ENCODE data around the gene GFER. TPM values are rescaled to one million over a fixed set of nuclear protein-coding genes. Genes with fewer than 3 reads are reported as not detected.

GFER gene
- total and polyA plus RNA-seq, 2 of the 8 experiments (the other 6 are each of a cell fraction or from before 2014, with no cell fraction given) = 17.7 to 37.9 TPM

DNA sequence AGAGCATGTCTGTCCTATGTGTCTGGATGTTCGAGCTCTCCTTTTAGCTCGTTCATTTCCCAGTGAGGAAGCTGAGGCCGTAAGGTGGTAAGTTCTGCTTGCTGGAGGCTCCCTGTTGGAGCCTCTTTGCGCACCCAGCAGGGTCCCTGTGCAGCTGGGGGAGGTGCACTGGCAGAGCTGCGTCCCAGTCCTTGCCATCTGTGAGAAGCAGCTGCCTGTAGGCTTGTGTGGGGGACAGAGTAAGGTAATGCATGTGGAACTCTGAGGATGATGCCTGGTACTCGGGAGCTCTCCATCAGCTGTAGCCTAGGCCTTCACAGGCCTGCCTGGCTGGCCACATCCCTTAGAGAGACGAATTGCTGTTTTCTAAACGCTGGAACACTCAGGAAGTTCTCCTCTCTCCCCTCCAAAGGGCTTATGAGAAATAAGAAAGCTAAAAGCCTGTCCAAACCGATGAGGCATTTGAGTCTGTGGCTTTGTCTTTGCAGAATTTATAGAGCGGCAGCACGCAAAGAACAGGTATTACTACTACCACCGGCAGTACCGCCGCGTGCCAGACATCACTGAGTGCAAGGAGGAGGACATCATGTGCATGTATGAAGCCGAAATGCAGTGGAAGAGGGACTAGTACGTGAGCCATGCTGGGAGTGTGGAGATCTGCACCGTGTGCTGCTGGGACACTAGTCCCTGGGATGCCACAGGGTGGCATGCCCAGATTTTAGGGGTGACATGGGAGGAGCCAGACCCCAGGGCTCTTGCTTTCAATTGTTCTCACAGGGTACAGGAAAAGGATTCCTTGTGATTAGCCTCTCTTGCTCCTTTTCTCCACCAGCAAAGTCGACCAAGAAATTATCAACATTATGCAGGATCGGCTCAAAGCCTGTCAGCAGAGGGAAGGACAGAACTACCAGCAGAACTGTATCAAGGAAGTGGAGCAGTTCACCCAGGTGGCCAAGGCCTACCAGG is 23.0 kb upstream of the GFER start:
- no peak overlapping the region for H2BK15ac ChIP-seq (ENCODE audit: low read length)
- H2AFZ ChIP-seq (ENCODE audit: low read length) = no peak overlapping the region
- peaks cover 19% of the 10 kb centered on the region for H3K23me2 ChIP-seq (ENCODE audit: low read depth, low read length)
- H3K4me3 ChIP-seq (ENCODE audit: extremely low read depth in 1 of 4, insufficient read depth in 2 of 4, low read depth in 3 of 4, low read length in 4 of 4) = peak overlapping the region; percentile 78 to 93 (median 86)
- H2BK12ac ChIP-seq (ENCODE audit: low read depth, low read length) = 0 out of 2 replicates have a peak overlapping the region, but pooled peaks have one; percentile 63
- H4K8ac ChIP-seq (ENCODE audit: extremely low read depth, insufficient read depth, low read length) = no peak overlapping the region
- H3K79me1 ChIP-seq (ENCODE audit: low read depth, low read length) = peaks cover 10% of the 10 kb centered on the region
- H2BK120ac ChIP-seq (replicated peaks; ENCODE audit: low read depth, low read length) = no peak overlapping the region
- WGBS, 2 experiments (ENCODE audit: extremely low coverage in 1 of 2, insufficient coverage in 1 of 2, insufficient read length in 1 of 2, insufficient replicate concordance in 2 of 2, low coverage in 1 of 2, low lambda C conversion rate in 2 of 2, missing lambda C conversion rate in 1 of 2) = 69% methylated on average over 20 of the region's 20 CpGs; no CpG with 5 or more reads in 1 of the 2 experiments
- peaks cover 10 to 37% of the 10 kb centered on the region in 2 experiments for H3K79me2 ChIP-seq (ENCODE audit: control insufficient read depth in 1 of 2, insufficient read depth in 2 of 2, low read length in 2 of 2)
- no peak overlapping the region for H3K23ac ChIP-seq (ENCODE audit: insufficient read length)
- 0 out of 2 replicates have a peak overlapping the region, but pooled peaks have one; percentile 37 for H3K27ac ChIP-seq (ENCODE audit: low read depth, low read length)
- H4K91ac ChIP-seq (replicated peaks; ENCODE audit: insufficient read length, low read length) = no peak overlapping the region
- peak overlapping the region; percentile 10; the same call in 1 of the 2 replicates for H2AK5ac ChIP-seq (ENCODE audit: low read depth, low read length)
- H3K9me3 ChIP-seq (ENCODE audit: insufficient read depth in 2 of 2, low read depth in 1 of 2, low read length in 1 of 2) = no peaks in the 10 kb centered on the region
- POLR2A ChIA-PET (ENCODE audit: partially characterized antibody) = interaction anchor here (0.7 to 19.8 kb wide), 31 partner anchors 8 to 1282 kb away, joined by 3 to 736 read pairs (median 4); partner anchors contain the start of genes EME2, FAHD1, GFER and HAGH
- H3K4me1 ChIP-seq (replicated peaks in 1 of 4; ENCODE audit: control insufficient read depth in 3 of 4, insufficient read depth in 4 of 4, low read length in 3 of 4) = peaks cover 0 to 21% (median 5%) of the 10 kb centered on the region in 4 experiments; a peak in 5 of 7 replicates
- no peak for FAIRE-seq
- H3K18ac ChIP-seq (ENCODE audit: extremely low read depth, low read length) = peak overlapping the region; percentile 56; the same call in 1 of the 2 replicates
- no peak overlapping the region for H3K4ac ChIP-seq (replicated peaks; ENCODE audit: insufficient read length, low read depth, low read length)
- H3K36me3 ChIP-seq (ENCODE audit: control insufficient read depth in 2 of 4, insufficient read depth in 4 of 4, low read length in 3 of 4) = peaks cover 17 to 34% (median 28%) of the 10 kb centered on the region in 4 experiments
- no peak overlapping the region for H4K5ac ChIP-seq (ENCODE audit: insufficient read length, low read depth, low read length)
- H3K4me2 ChIP-seq (ENCODE audit: insufficient read depth in 1 of 2, low read depth in 2 of 2, low read length in 2 of 2) = peak overlapping the region; percentile 62 to 99
- H2BK20ac ChIP-seq (ENCODE audit: low read length) = no peak overlapping the region
- H2BK5ac ChIP-seq (ENCODE audit: low read depth, low read length) = peak overlapping the region; percentile 13
- no peak overlapping the region for H3K14ac ChIP-seq (ENCODE audit: insufficient read length)
- CTCF ChIA-PET (ENCODE audit: partially characterized antibody) = interaction anchor here (0.9 to 2.2 kb wide), 8 partner anchors 11 to 95 kb away, joined by 3 to 7 read pairs (median 3); partner anchors contain the start of genes NOXO1 and TBL3
- DNase-seq (ENCODE audit: low read depth in 1 of 2, low spot score in 2 of 2) = no peak
- peaks cover 12 to 17% of the 10 kb centered on the region in 2 experiments for H4K20me1 ChIP-seq (replicated peaks in 1 of 2; ENCODE audit: control insufficient read depth in 1 of 2, insufficient read depth in 2 of 2, low read length in 2 of 2)
- peak overlapping the region in 3 of 4 experiments; percentile 6 to 49 (median 42); a peak in 5 of 7 replicates for H3K9ac ChIP-seq (replicated peaks in 1 of 4; ENCODE audit: extremely low read depth in 1 of 4, low read depth in 3 of 4, low read length in 3 of 4)
- H3K56ac ChIP-seq (replicated peaks; ENCODE audit: insufficient read length, low read depth, low read length) = no peak overlapping the region
- peaks cover 0 to 2% (median 0%) of the 10 kb centered on the region in 4 experiments; a peak in 3 of 7 replicates for H3K27me3 ChIP-seq (replicated peaks in 1 of 4; ENCODE audit: control insufficient read depth in 3 of 4, extremely low read depth in 1 of 4, insufficient read depth in 3 of 4, low read length in 3 of 4)
- TF ChIP-seq CTBP2 (IDR thresholded peaks at IDR 0.05; ENCODE audit: borderline replicate concordance, insufficient read depth, insufficient read length, low read length) (no peak), EP300 (IDR thresholded peaks at IDR 0.05; ENCODE audit: borderline replicate concordance in 1 of 2, low read depth in 2 of 2, low read length in 2 of 2) (no peak), ZNF274 (IDR thresholded peaks at IDR 0.05; ENCODE audit: borderline replicate concordance, extremely low read depth, low read length) (no peak), SP1 (IDR thresholded peaks at IDR 0.05; ENCODE audit: low read depth, low read length) (peak; percentile 24; the same call in 1 of the 2 replicates)
- TF ChIP-seq, protein P1, sequence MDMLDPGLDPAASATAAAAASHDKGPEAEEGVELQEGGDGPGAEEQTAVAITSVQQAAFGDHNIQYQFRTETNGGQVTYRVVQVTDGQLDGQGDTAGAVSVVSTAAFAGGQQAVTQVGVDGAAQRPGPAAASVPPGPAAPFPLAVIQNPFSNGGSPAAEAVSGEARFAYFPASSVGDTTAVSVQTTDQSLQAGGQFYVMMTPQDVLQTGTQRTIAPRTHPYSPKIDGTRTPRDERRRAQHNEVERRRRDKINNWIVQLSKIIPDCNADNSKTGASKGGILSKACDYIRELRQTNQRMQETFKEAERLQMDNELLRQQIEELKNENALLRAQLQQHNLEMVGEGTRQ (IDR thresholded peaks at IDR 0.05; ENCODE audit: low read length) = peak; percentile 7; the same call in 1 of the 2 replicates
- TF ChIP-seq, protein P2, sequence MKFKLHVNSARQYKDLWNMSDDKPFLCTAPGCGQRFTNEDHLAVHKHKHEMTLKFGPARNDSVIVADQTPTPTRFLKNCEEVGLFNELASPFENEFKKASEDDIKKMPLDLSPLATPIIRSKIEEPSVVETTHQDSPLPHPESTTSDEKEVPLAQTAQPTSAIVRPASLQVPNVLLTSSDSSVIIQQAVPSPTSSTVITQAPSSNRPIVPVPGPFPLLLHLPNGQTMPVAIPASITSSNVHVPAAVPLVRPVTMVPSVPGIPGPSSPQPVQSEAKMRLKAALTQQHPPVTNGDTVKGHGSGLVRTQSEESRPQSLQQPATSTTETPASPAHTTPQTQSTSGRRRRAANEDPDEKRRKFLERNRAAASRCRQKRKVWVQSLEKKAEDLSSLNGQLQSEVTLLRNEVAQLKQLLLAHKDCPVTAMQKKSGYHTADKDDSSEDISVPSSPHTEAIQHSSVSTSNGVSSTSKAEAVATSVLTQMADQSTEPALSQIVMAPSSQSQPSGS (IDR thresholded peaks at IDR 0.05; ENCODE audit: low read length) = peak; percentile 85; the same call in 1 of the 2 replicates
